OCI-LY3 (cell line): Measurements from ENCODE around the gene KIF18B.

Experiments
- H2AFZ ChIP-seq: fragments of 200-600, 300-600 bp; shearing (Covaris generic); 2 replicates; pipeline ENCODE4 v1.6.0; 2014; ENCODE audit warnings: antibody characterized with exemption, low read depth, low read length
- H3K27ac ChIP-seq: fragments of 200-600, 300-600 bp; sonication (generic); 2 replicates; pipeline ENCODE4 v1.5.1; 2014; ENCODE audit warnings: mild to moderate bottlenecking, low read length, moderate library complexity, mixed read lengths
- H3K27me3 ChIP-seq: fragments of 200-600, 300-600 bp; sonication (generic); 2 replicates; pipeline ENCODE4 v1.6.1; 2014; ENCODE audit warnings: low read depth, low read length, mixed read lengths
- H3K36me3 ChIP-seq: fragments of 200-600, 300-600 bp; sonication (generic); replicated peaks from 2 replicates; pipeline ENCODE3; 2014; ENCODE audit warnings: low read depth, low read length, mixed read lengths
- H3K4me1 ChIP-seq: fragments of 300-600, 200-600 bp; sonication (generic); 2 replicates; pipeline ENCODE4 v1.6.1; 2014; ENCODE audit warnings: low read length, mixed read lengths
- H3K4me2 ChIP-seq: fragments of 200-600, 300-600 bp; sonication (generic); 2 replicates; pipeline ENCODE4 v1.6.1; 2014; ENCODE audit warnings: low read length, mixed read lengths
- H3K4me3 ChIP-seq: fragments of 300-600, 200-600 bp; sonication (generic); 2 replicates; pipeline ENCODE4 v1.5.1; 2014; ENCODE audit warnings: antibody characterized with exemption, mild to moderate bottlenecking, low read length, moderate library complexity
- H3K79me2 ChIP-seq: fragments of 300-600, 200-600 bp; shearing (Covaris generic); 2 replicates; pipeline ENCODE4 v1.6.1; 2014; ENCODE audit warnings: mild to moderate bottlenecking, low read length, mixed read lengths
- H3K9ac ChIP-seq: fragments of 300-600, 200-600 bp; shearing (Covaris generic); 2 replicates; pipeline ENCODE4 v1.6.0; 2014; ENCODE audit warnings: mild to moderate bottlenecking, low read length, moderate library complexity
- H3K9me3 ChIP-seq: fragments of 200-600, 300-600 bp; shearing (Covaris generic); 2 replicates; pipeline ENCODE4 v1.6.1; 2014; ENCODE audit warnings: low read length, mixed read lengths; ENCODE audit not compliant: insufficient read depth
- H4K20me1 ChIP-seq: fragments of 200-600, 300-600 bp; sonication (generic); 2 replicates; pipeline ENCODE4 v1.6.1; 2016; ENCODE audit warnings: low read length, mixed read lengths; ENCODE audit not compliant: insufficient read depth
- EZH2phosphoT487 ChIP-seq: fragments of 200-600 bp; shearing (Covaris generic); IDR thresholded peaks from 2 replicates; pipeline ENCODE4 v1.6.1; 2018; ENCODE audit warnings: antibody characterized with exemption, mixed run types, low read depth
- TF ChIP-seq, protein P1 (sequence below): fragments of 200-600, 300-600 bp; sonication (generic); IDR thresholded peaks from 2 replicates; pipeline ENCODE4 v1.5.1; 2014; ENCODE audit warnings: antibody characterized with exemption, low read length, low read depth

The KIF18B gene

DNA sequence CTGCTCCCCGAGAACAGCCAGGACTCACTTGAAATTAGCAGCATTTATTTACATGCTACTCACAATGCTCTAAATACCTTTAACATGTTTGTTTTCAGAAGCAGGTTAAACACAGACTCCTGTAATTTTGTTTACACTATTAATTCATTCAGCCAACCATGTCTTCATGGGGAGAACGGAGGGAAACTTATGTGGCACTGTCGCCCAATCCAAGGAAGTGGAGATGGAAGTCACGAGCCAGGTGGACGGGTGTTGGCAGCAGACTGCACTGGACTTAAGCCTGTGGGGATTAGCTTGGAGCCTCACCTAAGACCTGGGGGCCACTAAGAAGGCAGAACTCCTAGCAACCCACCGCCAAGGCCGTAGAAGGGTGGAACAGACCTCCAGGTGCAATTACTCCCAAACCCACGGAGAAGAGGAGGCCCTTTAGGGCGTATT lies 23.4 kb downstream of the KIF18B start:
- Histone ChIP-seq H3K79me2 (no peaks in the 10 kb centered on the region), H3K27me3 (no peaks in the 10 kb centered on the region), H2AFZ (no peak overlapping the region), H3K9me3 (no peaks in the 10 kb centered on the region), H3K36me3 (peaks cover 34% of the 10 kb centered on the region), H3K9ac (no peak overlapping the region), H3K4me1 (peaks cover 17% of the 10 kb centered on the region), H4K20me1 (no peaks in the 10 kb centered on the region), H3K27ac (no peak overlapping the region), H3K4me2 (no peak overlapping the region), H3K4me3 (no peak overlapping the region)
- TF ChIP-seq EZH2phosphoT487 = no peak
- TF ChIP-seq, protein P1, sequence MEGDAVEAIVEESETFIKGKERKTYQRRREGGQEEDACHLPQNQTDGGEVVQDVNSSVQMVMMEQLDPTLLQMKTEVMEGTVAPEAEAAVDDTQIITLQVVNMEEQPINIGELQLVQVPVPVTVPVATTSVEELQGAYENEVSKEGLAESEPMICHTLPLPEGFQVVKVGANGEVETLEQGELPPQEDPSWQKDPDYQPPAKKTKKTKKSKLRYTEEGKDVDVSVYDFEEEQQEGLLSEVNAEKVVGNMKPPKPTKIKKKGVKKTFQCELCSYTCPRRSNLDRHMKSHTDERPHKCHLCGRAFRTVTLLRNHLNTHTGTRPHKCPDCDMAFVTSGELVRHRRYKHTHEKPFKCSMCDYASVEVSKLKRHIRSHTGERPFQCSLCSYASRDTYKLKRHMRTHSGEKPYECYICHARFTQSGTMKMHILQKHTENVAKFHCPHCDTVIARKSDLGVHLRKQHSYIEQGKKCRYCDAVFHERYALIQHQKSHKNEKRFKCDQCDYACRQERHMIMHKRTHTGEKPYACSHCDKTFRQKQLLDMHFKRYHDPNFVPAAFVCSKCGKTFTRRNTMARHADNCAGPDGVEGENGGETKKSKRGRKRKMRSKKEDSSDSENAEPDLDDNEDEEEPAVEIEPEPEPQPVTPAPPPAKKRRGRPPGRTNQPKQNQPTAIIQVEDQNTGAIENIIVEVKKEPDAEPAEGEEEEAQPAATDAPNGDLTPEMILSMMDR = no peak

DNA sequence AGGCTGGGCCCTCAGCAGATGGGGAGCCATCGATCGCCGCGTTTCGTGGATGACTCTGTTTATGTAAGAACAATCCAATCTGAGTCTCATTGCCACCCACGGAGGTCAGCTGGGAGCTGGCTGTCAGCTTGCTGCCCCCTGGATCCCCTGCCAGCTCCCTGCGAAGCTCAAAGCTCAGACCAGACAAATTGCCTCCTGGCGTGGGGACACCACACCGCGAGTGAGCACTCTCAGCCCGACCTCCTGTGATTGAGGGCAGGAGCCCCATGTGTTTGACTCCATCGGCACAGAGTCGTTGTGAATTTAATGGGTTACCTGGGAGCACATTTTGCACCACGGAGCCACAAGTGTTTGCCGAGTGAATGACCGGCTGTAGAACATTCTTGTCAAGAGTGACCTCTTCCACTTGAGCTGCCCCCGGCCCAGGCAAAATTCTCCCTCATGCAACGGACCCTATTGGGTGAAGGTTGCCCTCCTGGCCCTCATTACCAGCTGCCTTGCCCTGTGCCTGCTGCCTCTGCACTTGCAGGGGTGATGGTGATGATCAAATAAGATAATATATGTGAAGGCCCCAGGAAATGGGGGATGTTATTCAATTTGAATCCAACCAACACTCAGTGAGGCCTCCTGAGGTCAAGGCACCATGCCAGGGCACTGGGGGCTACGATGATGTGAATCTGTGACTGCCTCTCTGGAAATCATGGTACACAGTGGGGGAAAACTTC lies 24.7 kb downstream of the KIF18B start:
- H3K36me3 ChIP-seq = peaks cover 22% of the 10 kb centered on the region
- H3K9ac ChIP-seq = no peak overlapping the region
- H2AFZ ChIP-seq = no peak overlapping the region
- H3K79me2 ChIP-seq = no peaks in the 10 kb centered on the region
- no peak overlapping the region for H3K27ac ChIP-seq
- H3K27me3 ChIP-seq = no peaks in the 10 kb centered on the region
- H3K4me1 ChIP-seq = peaks cover 17% of the 10 kb centered on the region
- H4K20me1 ChIP-seq = no peaks in the 10 kb centered on the region
- no peaks in the 10 kb centered on the region for H3K9me3 ChIP-seq
- no peak overlapping the region for H3K4me3 ChIP-seq
- TF ChIP-seq EZH2phosphoT487 = no peak
- TF ChIP-seq, protein P1 = no peak
- H3K4me2 ChIP-seq = no peak overlapping the region

DNA sequence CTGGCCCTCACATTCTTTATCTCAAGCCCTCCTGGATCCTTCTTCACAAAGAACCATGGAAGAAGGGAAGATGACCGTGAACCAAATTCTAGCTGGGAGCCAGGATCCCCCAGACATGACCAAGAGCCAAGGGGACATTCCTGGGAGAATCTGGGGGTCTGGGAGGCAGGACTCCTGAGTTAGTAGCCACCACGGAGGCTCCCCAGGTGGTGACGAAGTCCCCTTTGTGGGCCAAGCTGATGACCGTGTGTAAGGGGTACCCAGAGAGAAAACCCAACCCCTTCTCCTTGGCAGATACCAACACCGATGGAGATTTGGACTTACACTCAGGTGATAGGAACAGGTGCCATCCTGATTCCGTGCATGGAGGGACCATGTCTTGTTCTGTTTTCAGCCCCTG lies 25.4 kb downstream of the KIF18B start:
- H3K27me3 ChIP-seq = no peaks in the 10 kb centered on the region
- no peaks in the 10 kb centered on the region for H3K9me3 ChIP-seq
- H3K9ac ChIP-seq = no peak overlapping the region
- TF ChIP-seq EZH2phosphoT487 = no peak
- TF ChIP-seq, protein P1 = no peak
- H3K79me2 ChIP-seq = no peaks in the 10 kb centered on the region
- peaks cover 17% of the 10 kb centered on the region for H3K4me1 ChIP-seq
- no peaks in the 10 kb centered on the region for H4K20me1 ChIP-seq
- H3K4me3 ChIP-seq = no peak overlapping the region
- no peak overlapping the region for H3K27ac ChIP-seq
- H2AFZ ChIP-seq = no peak overlapping the region
- peaks cover 16% of the 10 kb centered on the region for H3K36me3 ChIP-seq
- H3K4me2 ChIP-seq = no peak overlapping the region

DNA sequence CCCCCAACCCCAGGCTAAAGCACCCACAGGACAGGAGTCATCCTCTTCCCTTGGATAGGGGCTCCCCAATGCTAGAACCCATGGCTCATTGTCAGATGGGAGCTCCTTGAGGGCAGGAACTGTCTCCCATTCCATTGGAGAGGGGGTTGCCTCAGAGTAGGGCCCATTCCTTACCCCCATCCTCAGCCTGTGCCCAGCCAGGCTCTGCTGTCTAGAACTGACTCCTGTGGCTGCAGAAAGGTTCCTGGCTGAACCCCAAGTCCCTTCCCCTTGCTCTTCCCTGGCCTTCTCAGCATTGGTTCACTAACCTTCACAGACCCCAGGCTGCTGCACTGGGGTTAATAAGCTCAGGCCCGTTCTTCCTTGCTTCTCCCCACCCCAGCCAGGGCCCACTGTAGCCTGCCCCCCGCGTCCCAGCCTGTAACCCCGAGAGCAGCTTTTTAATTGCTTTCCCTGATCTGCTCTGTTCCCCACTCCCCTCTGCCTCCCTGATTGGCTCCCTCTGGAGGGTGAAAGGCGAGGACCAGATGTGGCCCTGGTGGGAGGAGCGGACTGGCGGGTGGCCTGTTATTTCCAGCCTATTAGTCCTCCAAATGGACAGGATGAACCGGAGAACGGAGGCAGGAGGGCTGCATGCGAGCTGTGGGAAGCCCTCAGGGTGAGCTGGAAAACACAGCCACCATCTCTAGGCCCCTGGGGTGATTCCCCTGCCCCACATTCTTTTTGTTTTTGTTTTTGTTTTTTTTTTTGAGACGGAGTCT lies 26.3 kb downstream of the KIF18B start:
- Histone ChIP-seq H2AFZ (0 out of 2 replicates have a peak overlapping the region, but pooled peaks have one; percentile 24), H3K4me2 (peak overlapping the region; percentile 50), H3K27ac (no peak overlapping the region), H3K4me3 (peak overlapping the region; percentile 25; the same call in 1 of the 2 replicates), H3K4me1 (peaks cover 17% of the 10 kb centered on the region), H4K20me1 (no peaks in the 10 kb centered on the region), H3K79me2 (no peaks in the 10 kb centered on the region), H3K9me3 (no peaks in the 10 kb centered on the region), H3K9ac (no peak overlapping the region), H3K36me3 (peaks cover 8% of the 10 kb centered on the region), H3K27me3 (no peaks in the 10 kb centered on the region)
- TF ChIP-seq, protein P1 = no peak
- no peak for TF ChIP-seq EZH2phosphoT487
